GM19351 (cell line): ENCODE data around the gene ACCSL.

ENCODE experiments used
- ATAC-seq: cut with Tn5 transposase; IDR thresholded peaks from one replicate; pipeline ENCODE4 v1.9.1; 2021; ENCODE audit warnings: mild to moderate bottlenecking, moderate library complexity; ENCODE audit not compliant: unreplicated experiment

ACCSL gene

DNA sequence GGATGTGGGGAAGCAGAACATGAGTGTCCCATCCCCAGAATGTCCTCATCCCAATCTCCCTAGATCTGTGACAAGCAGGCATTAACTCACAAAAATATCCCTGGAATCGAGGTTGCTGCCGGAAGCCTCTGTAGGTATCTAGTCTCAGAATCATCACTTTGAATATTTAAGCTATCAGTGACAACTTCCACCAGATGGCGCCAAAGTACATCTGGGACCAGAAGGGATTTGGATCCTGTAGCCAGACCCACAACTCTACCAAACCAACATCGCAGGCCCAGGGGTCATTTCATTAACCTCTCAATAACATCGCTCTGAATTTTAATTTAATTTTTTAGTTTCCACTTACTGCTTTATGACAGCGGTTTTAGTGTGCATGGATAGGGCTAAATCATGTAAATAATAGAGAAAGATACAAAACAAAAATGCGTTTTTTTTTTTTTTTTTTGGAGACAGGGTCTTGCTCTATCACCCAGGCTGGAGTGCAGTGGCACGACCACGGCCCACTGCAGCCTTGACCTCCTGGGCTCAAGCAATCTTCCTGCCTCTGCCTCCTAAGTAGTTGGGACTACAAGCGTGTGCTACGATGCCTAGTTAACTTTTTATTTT, 46.6 kb downstream of the ACCSL start:
- no peak for ATAC-seq

DNA sequence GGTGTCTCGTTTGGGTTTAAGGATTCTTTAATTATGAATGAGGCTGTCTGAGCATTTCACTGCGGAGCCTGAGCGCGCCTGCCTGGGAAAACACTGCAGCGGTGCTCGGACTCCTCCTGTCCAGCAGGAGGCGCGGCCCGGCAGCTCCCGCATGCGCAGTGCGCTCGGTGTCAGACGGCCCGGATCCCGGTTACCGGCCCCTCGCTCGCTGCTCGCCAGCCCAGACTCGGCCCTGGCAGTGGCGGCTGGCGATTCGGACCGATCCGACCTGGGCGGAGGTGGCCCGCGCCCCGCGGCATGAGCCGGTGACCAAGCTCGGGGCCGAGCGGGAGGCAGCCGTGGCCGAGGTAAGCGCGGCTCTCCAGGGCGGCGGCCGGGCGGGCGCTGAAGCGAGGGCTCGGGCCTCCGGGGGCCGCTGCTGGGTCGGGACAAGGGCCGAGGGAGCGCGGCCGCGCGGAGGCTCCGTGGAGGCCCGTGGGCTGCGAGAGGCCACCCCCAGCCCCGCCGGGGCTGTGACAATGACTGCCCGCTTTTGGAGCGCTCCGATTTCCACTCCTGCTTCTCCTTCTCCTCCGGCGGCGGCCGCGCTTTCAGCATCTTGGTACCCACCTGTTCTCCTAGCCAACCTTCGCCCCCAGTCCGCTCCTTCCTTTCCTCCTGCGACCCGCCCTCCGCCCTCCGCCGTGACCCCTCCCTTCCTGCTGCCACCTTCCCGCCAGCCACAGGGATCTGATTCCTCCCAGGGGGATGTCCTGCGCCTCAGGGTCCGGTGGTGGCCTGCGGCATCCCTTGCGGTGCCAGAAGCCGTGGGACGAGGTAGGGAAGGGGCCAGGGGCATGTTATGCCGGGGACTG, 48.0 kb downstream of the ACCSL start, which contains the start of gene EXT2:
Gene EXT2 (plus strand): TSS at position 173 of the 854 bp plus-strand sequence. CDS start 12,035 bp downstream, outside the sequence.
- peak; percentile 91 for ATAC-seq

DNA sequence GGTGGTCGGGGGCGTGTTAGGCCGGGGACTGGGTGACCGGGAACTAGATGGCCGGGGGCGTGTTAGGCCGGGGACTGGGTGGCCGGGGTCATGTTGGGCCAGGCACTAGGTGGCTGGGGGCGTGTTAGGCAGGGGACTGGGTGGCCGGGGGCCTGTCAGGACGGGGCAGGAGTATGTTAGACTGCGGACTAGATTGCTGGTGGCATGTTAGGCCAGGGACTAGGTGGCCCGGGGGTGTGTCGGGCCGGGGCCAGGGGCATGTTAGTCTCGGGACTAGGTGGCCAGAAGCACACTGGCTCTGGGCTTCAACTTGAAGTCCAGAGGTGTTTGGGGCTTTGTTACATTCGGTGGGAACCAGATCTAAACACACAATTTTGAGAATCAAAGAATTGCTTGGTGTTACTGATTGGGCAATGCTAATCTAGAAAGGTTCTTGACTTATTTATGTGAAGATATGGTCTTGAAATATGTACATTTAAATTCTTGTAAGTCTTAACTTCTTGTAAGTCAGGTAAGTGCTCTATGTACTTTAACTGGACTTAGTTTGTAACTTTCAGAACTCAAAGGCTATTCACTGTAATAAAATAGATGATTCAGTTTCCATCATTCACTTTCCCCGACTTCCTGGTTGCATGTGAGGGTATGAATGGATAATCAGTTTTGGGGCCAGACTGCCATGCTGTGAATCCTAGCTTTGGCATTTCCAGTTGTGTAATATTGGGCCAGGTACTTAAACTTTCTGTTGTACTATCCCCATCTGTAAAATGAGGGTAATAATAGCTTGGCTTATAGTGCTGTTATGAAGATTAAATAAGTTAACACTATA, 48.8 kb downstream of the ACCSL start:
- ATAC-seq: no peak

DNA sequence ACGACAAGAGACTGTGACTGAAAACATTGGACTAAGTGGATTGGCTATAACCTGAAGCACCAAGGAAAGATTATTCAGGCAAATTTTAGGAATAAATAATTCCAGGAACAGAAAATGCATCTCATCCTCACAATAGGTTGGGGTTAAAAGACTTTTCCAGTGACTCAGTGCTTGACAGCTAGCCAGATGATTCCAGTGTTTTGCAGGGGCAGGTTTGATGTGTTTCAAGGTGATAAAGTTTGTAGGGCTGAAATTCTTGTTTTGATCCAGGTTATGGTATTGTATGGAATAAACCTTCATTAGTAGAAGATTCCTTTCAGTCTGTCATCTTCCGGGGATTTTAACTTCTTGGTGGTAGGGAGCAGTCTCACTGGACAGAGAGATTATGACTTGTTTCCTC, 50.0 kb downstream of the ACCSL start:
- no peak for ATAC-seq

GRCh38 chr11:44101098-44101497, 53.3 kb downstream of the ACCSL start:
- ATAC-seq: no peak

DNA sequence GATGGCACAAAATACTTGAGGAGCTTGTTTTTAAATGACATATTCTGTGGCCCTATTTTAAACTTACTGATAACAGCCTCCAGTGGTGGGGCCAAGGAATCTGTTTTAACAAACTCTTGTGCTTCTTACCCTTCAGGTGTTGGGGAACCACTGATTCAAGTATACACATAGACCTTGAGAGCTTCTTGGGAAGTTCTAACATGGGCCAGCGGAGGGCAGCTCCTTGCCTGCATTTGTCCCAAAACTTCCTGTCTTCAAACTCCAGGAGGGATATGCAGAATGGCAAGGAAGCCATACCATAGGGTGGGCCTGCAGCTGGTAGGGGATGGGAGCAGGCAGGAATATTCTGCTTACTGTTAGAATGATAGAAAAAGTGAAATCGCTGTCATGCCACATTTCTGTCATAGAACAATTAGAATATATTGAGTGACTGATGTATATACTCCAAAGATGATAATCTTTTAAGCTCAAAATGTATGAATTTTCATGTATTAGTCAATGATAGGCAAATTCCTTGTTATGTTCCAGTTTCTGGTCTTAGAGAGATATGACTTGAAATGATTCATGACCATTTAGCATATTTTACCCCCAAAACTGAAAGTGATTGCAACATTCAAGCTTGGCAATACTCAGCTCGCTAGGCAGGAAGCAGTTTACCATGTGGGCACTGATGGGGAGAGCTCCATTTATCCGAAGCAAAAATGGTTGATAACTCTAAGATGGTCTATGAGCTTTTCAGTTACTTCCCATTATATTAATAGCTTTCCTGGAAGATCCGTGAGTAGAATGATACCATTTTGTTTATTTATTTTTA, 56.9 kb downstream of the ACCSL start:
- ATAC-seq: no peak

DNA sequence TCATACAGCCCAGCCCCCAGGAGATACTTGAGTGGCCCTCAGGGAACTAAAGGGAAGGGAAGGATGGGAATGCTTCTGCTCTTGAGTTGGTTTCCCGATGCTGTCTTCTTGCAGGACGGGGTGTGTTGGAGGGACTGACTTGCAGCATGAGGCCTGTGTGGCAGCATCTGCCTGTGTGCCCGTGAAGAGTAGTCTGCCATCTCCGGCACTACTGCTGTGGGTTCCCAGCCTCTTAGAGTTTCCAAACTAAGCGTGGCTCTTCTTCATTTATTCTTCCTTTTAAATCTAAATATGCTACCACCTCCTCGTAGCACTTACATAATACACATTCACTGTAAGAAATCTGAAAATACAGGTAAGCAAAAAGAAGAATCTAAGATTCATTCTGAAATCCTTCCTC, 60.5 kb downstream of the ACCSL start:
- ATAC-seq: no peak
